Neural cell (in vitro differentiated cells): ENCODE results near the gene TUBA8. TPM values are rescaled to one million over a fixed set of nuclear protein-coding genes. Genes with fewer than 3 reads are reported as not detected.
"Not testable (repeated sequence)": the region's sequence is repeated elsewhere in the genome, so short reads cannot be mapped to it uniquely, and the experiment has no call there.

ENCODE experiments used
- H2AFZ ChIP-seq: fragments of 200-600, 300-800 bp; sonication (generic), shearing (Covaris generic); 2 replicates; pipeline ENCODE4 v1.6.0; 2014; ENCODE audit warnings: low read depth, mild to moderate bottlenecking, antibody characterized with exemption, low read length, moderate library complexity
- H3F3A ChIP-seq: fragments of 200-600 bp; shearing (Covaris generic); 2 replicates; pipeline ENCODE4 v1.6.1; 2016; ENCODE audit warnings: mild to moderate bottlenecking, moderate library complexity, mixed read lengths, antibody characterized with exemption, low read length; ENCODE audit not compliant: insufficient read depth, poor library complexity, severe bottlenecking
- H3K27ac ChIP-seq: fragments of 200-600, 300-800 bp; sonication (generic), shearing (Covaris generic); 2 replicates; pipeline ENCODE4 v1.5.1; 2014; ENCODE audit warnings: mild to moderate bottlenecking, low read length, moderate library complexity
- H3K27me3 ChIP-seq: fragments of 300-800, 200-600 bp; sonication (generic), shearing (Covaris generic); 2 replicates; pipeline ENCODE4 v1.6.0; 2014; ENCODE audit warnings: mild to moderate bottlenecking, low read depth, low read length, moderate library complexity; ENCODE audit not compliant: insufficient read depth
- H3K36me3 ChIP-seq: fragments of 300-800, 200-600 bp; sonication (generic), shearing (Covaris generic); 2 replicates; pipeline ENCODE4 v1.5.1; 2014; ENCODE audit warnings: mild to moderate bottlenecking, antibody characterized with exemption, low read length, moderate library complexity; ENCODE audit not compliant: insufficient read depth
- H3K4me2 ChIP-seq: fragments of 300-800, 200-600 bp; sonication (generic), shearing (Covaris generic); 2 replicates; pipeline ENCODE4 v1.6.0; 2014; ENCODE audit warnings: mild to moderate bottlenecking, low read length
- H3K4me3 ChIP-seq: fragments of 300-800, 200-600 bp; sonication (generic), shearing (Covaris generic); 2 replicates; pipeline ENCODE4 v1.5.1; 2014; ENCODE audit warnings: mild to moderate bottlenecking, low read length, moderate library complexity
- H3K79me2 ChIP-seq: fragments of 200-600 bp; shearing (Covaris generic); replicated peaks from 2 replicates; pipeline ENCODE4 v1.6.0; 2014; ENCODE audit warnings: mild to moderate bottlenecking, low read length, moderate library complexity; ENCODE audit not compliant: insufficient read depth
- H3K9ac ChIP-seq: fragments of 300-800, 200-600 bp; sonication (generic), shearing (Covaris generic); 2 replicates; pipeline ENCODE4 v1.6.1; 2016; ENCODE audit warnings: mild to moderate bottlenecking, low read length, mixed read lengths
- H3K9me2 ChIP-seq: fragments of 200-600 bp; shearing (Covaris generic); 2 replicates; pipeline ENCODE4 v1.6.1; 2016; ENCODE audit warnings: mild to moderate bottlenecking, low read length, mixed read lengths; ENCODE audit not compliant: insufficient read depth
- H3K9me3 ChIP-seq: fragments of 200-600, 300-800 bp; sonication (generic), shearing (Covaris generic); 2 replicates; pipeline ENCODE4 v1.6.1; 2016; ENCODE audit warnings: mild to moderate bottlenecking, mixed run types, low read length, moderate library complexity, mixed read lengths
- H4K20me1 ChIP-seq: fragments of 200-600 bp; shearing (Covaris generic); 2 replicates; pipeline ENCODE4 v1.6.1; 2016; ENCODE audit warnings: mild to moderate bottlenecking, mixed run types; ENCODE audit not compliant: insufficient read depth
- polyA plus RNA-seq: library from polyadenylated mRNA; depleted of rRNA; stranded (reverse); fragments of >200 nt; gene quantifications from 2 replicates; pipeline ENCODE4 v1.2.3, GENCODE V29; 2014

The TUBA8 gene
- polyA plus RNA-seq, 1 donor from 2014 or later = 1.8 TPM

DNA sequence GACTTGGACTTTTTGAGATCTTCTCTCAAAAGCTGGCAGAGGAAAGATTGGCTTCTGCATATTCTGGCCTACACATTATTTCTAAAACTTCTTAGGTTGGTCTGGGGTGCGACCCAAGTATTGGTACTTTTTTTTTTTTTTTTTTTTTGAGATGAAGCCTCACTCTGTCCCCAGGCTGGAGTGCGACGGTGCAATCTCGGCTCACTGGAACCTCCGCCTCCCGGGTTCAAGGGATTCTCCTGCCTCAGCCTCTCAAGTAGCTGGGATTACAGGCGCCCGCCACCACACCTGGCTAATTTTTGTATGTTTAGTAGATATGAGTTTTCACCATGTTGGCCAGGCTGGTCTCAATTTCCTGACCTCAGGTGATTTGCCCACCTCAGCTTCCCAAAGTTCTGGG, 50.0 kb downstream of the TUBA8 start:
- H3K27me3 ChIP-seq, H4K20me1 ChIP-seq, H3K36me3 ChIP-seq, H3K79me2 ChIP-seq, H3K27ac ChIP-seq, H3K9me2 ChIP-seq, H3K9ac ChIP-seq, H3K4me2 ChIP-seq, H2AFZ ChIP-seq, H3K9me3 ChIP-seq, H3K4me3 ChIP-seq, H3F3A ChIP-seq: not testable (repeated sequence)

DNA sequence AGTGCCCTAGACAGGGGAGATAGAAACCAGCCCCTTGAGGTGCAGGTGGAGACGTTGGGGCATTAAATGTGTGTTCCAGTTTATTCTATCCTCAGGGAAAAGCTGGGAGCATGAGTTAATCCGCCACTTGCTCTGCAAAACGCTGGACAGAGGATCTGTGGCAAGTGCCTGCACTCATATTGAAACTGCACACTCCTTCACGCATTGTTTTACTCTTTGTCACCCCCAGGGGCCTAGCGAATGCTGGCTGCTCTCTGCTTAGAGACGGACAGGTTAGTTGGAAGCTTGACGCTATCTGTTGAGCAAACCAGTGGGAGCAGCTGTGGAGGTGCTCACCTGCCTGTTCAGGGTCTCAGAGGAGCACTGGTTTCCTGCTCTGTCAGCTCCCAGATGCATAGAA, 53.2 kb downstream of the TUBA8 start:
- H3K27ac ChIP-seq, H3K4me3 ChIP-seq, H3K27me3 ChIP-seq, H3K4me2 ChIP-seq, H3K9me2 ChIP-seq, H3K9ac ChIP-seq, H3F3A ChIP-seq, H3K79me2 ChIP-seq, H3K36me3 ChIP-seq, H4K20me1 ChIP-seq, H2AFZ ChIP-seq, H3K9me3 ChIP-seq: not testable (repeated sequence)

- H3K27ac ChIP-seq, H3F3A ChIP-seq, H3K79me2 ChIP-seq, H3K9me3 ChIP-seq, H3K27me3 ChIP-seq, H3K36me3 ChIP-seq, H2AFZ ChIP-seq, H3K4me3 ChIP-seq, H3K9me2 ChIP-seq, H4K20me1 ChIP-seq, H3K9ac ChIP-seq, H3K4me2 ChIP-seq: not testable (repeated sequence)
Observed at GRCh38 chr22:18164584-18164983, 54.0 kb downstream of the TUBA8 start.

- not testable (repeated sequence) for H3K4me3 ChIP-seq, H4K20me1 ChIP-seq, H3K36me3 ChIP-seq, H3K27ac ChIP-seq, H3K79me2 ChIP-seq, H3K9me3 ChIP-seq, H2AFZ ChIP-seq, H3K9me2 ChIP-seq, H3K27me3 ChIP-seq, H3K9ac ChIP-seq, H3F3A ChIP-seq, H3K4me2 ChIP-seq
Observed at GRCh38 chr22:18165356-18165755, 54.7 kb downstream of the TUBA8 start.

DNA sequence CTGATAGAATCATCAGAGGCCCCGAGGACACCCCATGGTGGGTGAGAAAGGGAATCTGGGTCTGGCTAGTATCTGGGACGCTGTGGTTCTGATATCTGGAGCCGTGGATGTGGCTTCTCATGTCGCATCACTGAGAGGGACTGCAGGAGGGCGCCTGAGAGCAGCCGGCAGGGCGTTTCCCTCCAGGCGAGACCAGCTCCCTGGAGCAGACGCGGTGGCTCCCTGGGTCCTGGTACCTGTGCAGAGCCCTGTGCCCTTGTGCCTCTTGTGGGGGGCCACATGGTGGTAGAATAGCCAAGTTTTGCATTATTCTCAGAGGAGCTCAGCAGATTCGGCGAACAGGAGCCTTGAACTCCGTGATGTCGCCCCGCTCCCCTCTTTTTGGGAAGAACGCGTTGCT, 59.7 kb downstream of the TUBA8 start:
- not testable (repeated sequence) for H3K9me2 ChIP-seq, H4K20me1 ChIP-seq, H3K27ac ChIP-seq, H2AFZ ChIP-seq, H3K36me3 ChIP-seq, H3F3A ChIP-seq, H3K4me3 ChIP-seq, H3K27me3 ChIP-seq, H3K4me2 ChIP-seq, H3K9ac ChIP-seq, H3K9me3 ChIP-seq, H3K79me2 ChIP-seq

DNA sequence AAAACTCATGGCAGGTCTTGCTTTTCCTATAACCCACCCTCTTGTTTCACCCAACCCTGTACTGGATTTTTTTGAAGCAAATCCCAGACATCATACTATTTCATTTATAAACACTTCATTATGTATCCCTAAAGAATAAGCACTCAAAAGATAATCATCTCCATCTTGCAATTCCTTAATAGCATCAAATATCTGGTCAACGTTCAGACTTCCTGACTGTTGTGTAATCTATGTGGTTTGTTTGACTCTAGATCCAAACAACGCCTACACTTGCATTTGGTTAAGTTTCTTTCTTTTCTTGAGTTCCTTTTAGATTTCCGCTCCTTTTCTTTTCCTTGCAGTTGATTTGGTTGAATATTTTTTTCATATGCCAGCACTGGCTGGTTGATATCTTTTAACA, 61.6 kb downstream of the TUBA8 start:
- H3K4me2 ChIP-seq, H3K27me3 ChIP-seq, H2AFZ ChIP-seq, H3K9me3 ChIP-seq, H3K79me2 ChIP-seq, H3K4me3 ChIP-seq, H3K9me2 ChIP-seq, H3K9ac ChIP-seq, H3K36me3 ChIP-seq, H3F3A ChIP-seq, H4K20me1 ChIP-seq, H3K27ac ChIP-seq: not testable (repeated sequence)

GRCh38 chr22:18172776-18173175, 62.2 kb downstream of the TUBA8 start:
- H3K4me3 ChIP-seq, H3K27ac ChIP-seq, H3K9me2 ChIP-seq, H3K4me2 ChIP-seq, H3F3A ChIP-seq, H2AFZ ChIP-seq, H4K20me1 ChIP-seq, H3K79me2 ChIP-seq, H3K27me3 ChIP-seq, H3K9me3 ChIP-seq, H3K9ac ChIP-seq, H3K36me3 ChIP-seq: not testable (repeated sequence)

- not testable (repeated sequence) for H3K9ac ChIP-seq, H3K9me2 ChIP-seq, H3K9me3 ChIP-seq, H4K20me1 ChIP-seq, H3K4me2 ChIP-seq, H3K36me3 ChIP-seq, H3K79me2 ChIP-seq, H3K27me3 ChIP-seq, H2AFZ ChIP-seq, H3K4me3 ChIP-seq, H3K27ac ChIP-seq, H3F3A ChIP-seq
Observed at GRCh38 chr22:18173441-18173840, 62.8 kb downstream of the TUBA8 start.
